Stomach (tissue), 9 donors: ENCODE measurements around the gene LRMDA. TPM values are rescaled to one million over a fixed set of nuclear protein-coding genes. Genes with fewer than 3 reads are reported as not detected.

ENCODE experiments used
- DNase-seq, 2 donors: peaks; one replicate each; pipeline versions ENCODE4 v3.0.0 to v3.0.0-alpha.2; 2013 to 2019
- H3K27ac ChIP-seq, 5 donors: fragments of 200-600 bp in 4 of 5; sonication (generic) in 4 of 5; one replicate each; pipeline ENCODE4 v1.5.1; 2013 to 2019; ENCODE audit warnings: mild to moderate bottlenecking in 1 of 5, moderate library complexity in 1 of 5
- H3K27me3 ChIP-seq, 3 donors: fragments of 200-600 bp; sonication (generic); one replicate each; pipeline ENCODE4 v1.5.1; 2017 to 2019; ENCODE audit warnings: mixed run types in 1 of 3
- H3K36me3 ChIP-seq, 4 donors: fragments of 200-600 bp; sonication (generic); 1 replicate in 3 of 4; 2 replicates in 1 of 4; pipeline ENCODE4 v1.5.1; 2016 to 2019
- H3K4me1 ChIP-seq, 4 donors: fragments of 200-600 bp; sonication (generic); one replicate each; pipeline ENCODE4 v1.5.1; 2016 to 2019
- H3K4me3 ChIP-seq, 4 donors: fragments of 200-600 bp; sonication (generic) in 3 of 4; one replicate each; pipeline ENCODE4 v1.5.1; 2016 to 2019; ENCODE audit warnings: mild to moderate bottlenecking in 1 of 4
- H3K9me3 ChIP-seq, 4 donors: fragments of 200-600 bp; sonication (generic); one replicate each; pipeline ENCODE4 v1.5.1; 2016 to 2019
- CTCF ChIP-seq, 7 experiments: fragments of 450-650 bp in 4 of 7; fragments of 200-600 bp in 3 of 7; sonication (generic) in 3 of 7; IDR thresholded peaks; one replicate each; pipeline ENCODE4 v1.5.1; 2016 to 2019; ENCODE audit warnings: antibody characterized with exemption in 7 of 7, control low read depth in 2 of 7, mild to moderate bottlenecking in 1 of 7
- EP300 ChIP-seq: sonication (generic); formaldehyde crosslinking; IDR thresholded peaks from one replicate; pipeline ENCODE4 v1.6.1; 2017; ENCODE audit warnings: antibody characterized with exemption
- POLR2A ChIP-seq, 4 donors: fragments of 450-650 bp; IDR thresholded peaks; one replicate each; pipeline ENCODE4 v1.6.1; 2016; ENCODE audit warnings: antibody characterized with exemption in 4 of 4, control low read depth in 2 of 4, mild to moderate bottlenecking in 1 of 4, moderate library complexity in 1 of 4
- POLR2AphosphoS5 ChIP-seq, 3 donors: sonication (generic); formaldehyde crosslinking; IDR thresholded peaks; one replicate each; pipeline ENCODE4 v1.6.1; 2016; ENCODE audit warnings: antibody characterized with exemption in 3 of 3
- WGBS, 5 donors: extraction: QIAGEN DNeasy Blood & Tissue Kit in 3 of 5; methylation state at CpG; one replicate each; pipeline versions ENCODE4 v1.1.5 to v1.1.7; 2013 to 2018; 5-methylcytosine and 5-hydroxymethylcytosine counted together
- intact Hi-C: fragments of 100-400 bp; cut with DNase I; formaldehyde crosslinking; loops from one replicate; pipeline ENCODE4 v1.15.1; 2023; ENCODE audit warnings: low total_unique reads
- polyA plus RNA-seq, 3 donors: library from polyadenylated mRNA; stranded (reverse); fragments of 200-250 nt; gene quantifications; one replicate each; pipeline ENCODE4 v1.2.3, GENCODE V29; 2013
- total RNA-seq, 5 donors: library from RNA; depleted of rRNA; stranded (reverse); fragments of >200 nt; gene quantifications; one replicate each; pipeline versions ENCODE4 v1.1.0 to v1.2.3, GENCODE V29; 2014 to 2016
- donor health status: healthy with polysubstance abuse.
- donor health status: Bipolar disorder and iron deficiency.
- donor health status: healthy.

LRMDA gene
- total and polyA plus RNA-seq, 8 donors = 1.3 to 30.2 (median 13.6) TPM; not detected in 1

- H3K4me3 ChIP-seq = no peak overlapping the region
- intact Hi-C loops = no loop called here
- DNase-seq = no peak
- peaks cover 0 to 3% (median 1%) of the 10 kb centered on the region in 4 donors for H3K4me1 ChIP-seq
- no peak overlapping the region for H3K27ac ChIP-seq
- H3K27me3 ChIP-seq = no peaks in the 10 kb centered on the region
- peaks cover 0 to 11% (median 7%) of the 10 kb centered on the region in 4 donors for H3K9me3 ChIP-seq
- H3K36me3 ChIP-seq = no peaks in the 10 kb centered on the region
- WGBS, 5 donors = 69 to 84% (median 73%) methylated on average over 5 of the region's 5 CpGs
- TF ChIP-seq POLR2AphosphoS5 (IDR thresholded peaks at IDR 0.05) (no peak), EP300 (no peak), CTCF (IDR thresholded peaks at IDR 0.05) (no peak), POLR2A (IDR thresholded peaks at IDR 0.05) (no peak)
These were observed 610.1 kb downstream of the LRMDA start for GRCh38 chr10:76041551-76041950.

GRCh38 chr10:76043261-76043660, 611.8 kb downstream of the LRMDA start:
- no peak overlapping the region for H3K4me3 ChIP-seq
- H3K36me3 ChIP-seq = no peaks in the 10 kb centered on the region
- no peaks in the 10 kb centered on the region for H3K27me3 ChIP-seq
- intact Hi-C loops = no loop called here
- H3K9me3 ChIP-seq = peaks cover 0 to 10% (median 7%) of the 10 kb centered on the region in 4 donors
- WGBS, 5 donors = 94 to 100% (median 97%) methylated on average over 2 of the region's 2 CpGs
- no peak for DNase-seq
- H3K27ac ChIP-seq = no peak overlapping the region
- no peak for TF ChIP-seq POLR2AphosphoS5 (IDR thresholded peaks at IDR 0.05)
- TF ChIP-seq EP300 = no peak
- TF ChIP-seq CTCF (IDR thresholded peaks at IDR 0.05) = no peak
- TF ChIP-seq POLR2A (IDR thresholded peaks at IDR 0.05) = no peak
- H3K4me1 ChIP-seq = no peaks in the 10 kb centered on the region

GRCh38 chr10:76044751-76045150, 613.3 kb downstream of the LRMDA start:
- TF ChIP-seq POLR2A (IDR thresholded peaks at IDR 0.05) = no peak
- no peak for TF ChIP-seq POLR2AphosphoS5 (IDR thresholded peaks at IDR 0.05)
- no peak for TF ChIP-seq CTCF (IDR thresholded peaks at IDR 0.05)
- no peak for TF ChIP-seq EP300
- intact Hi-C loops = no loop called here
- no peaks in the 10 kb centered on the region for H3K27me3 ChIP-seq
- no peaks in the 10 kb centered on the region for H3K4me1 ChIP-seq
- no peaks in the 10 kb centered on the region for H3K9me3 ChIP-seq
- no peak overlapping the region for H3K4me3 ChIP-seq
- no peak for DNase-seq
- H3K27ac ChIP-seq = no peak overlapping the region
- no peaks in the 10 kb centered on the region for H3K36me3 ChIP-seq

GRCh38 chr10:76045174-76045573, 613.8 kb downstream of the LRMDA start:
- WGBS, 5 donors = 93 to 100% (median 95%) methylated on average over 1 of the region's 1 CpG
- no peak overlapping the region for H3K4me3 ChIP-seq
- H3K9me3 ChIP-seq = no peaks in the 10 kb centered on the region
- no peaks in the 10 kb centered on the region for H3K27me3 ChIP-seq
- no peaks in the 10 kb centered on the region for H3K36me3 ChIP-seq
- TF ChIP-seq CTCF (IDR thresholded peaks at IDR 0.05) = no peak
- TF ChIP-seq EP300 = no peak
- no peak for TF ChIP-seq POLR2AphosphoS5 (IDR thresholded peaks at IDR 0.05)
- no peak for TF ChIP-seq POLR2A (IDR thresholded peaks at IDR 0.05)
- intact Hi-C loops = no loop called here
- DNase-seq = no peak
- H3K4me1 ChIP-seq = no peaks in the 10 kb centered on the region
- no peak overlapping the region for H3K27ac ChIP-seq
